ENCODE measurements around the gene ZNF174.

DNA sequence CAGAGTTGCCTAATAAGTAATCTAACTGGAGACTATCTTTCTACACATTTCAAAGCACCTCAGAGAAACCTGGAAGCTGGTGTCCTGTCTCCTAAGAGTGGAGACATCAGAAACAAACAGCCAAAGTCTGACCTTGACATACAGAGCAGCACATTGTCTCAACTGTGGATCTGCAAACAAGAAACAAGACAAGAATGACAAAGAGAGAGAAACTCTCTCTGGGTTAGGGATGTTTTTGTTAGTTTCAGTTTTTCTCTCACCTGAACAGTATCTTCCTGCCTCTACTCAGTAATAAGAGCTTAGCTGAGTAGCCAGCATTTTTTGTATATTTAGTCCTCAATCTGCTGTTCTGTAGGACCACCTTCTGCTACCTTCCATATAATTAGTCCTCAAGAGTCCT is 33.4 kb downstream of the ZNF174 start:
- TF ChIP-seq POLR2AphosphoS5 (IDR thresholded peaks at IDR 0.05; ENCODE audit: borderline replicate concordance, low read depth, low read length): no peak
- no peak for TF ChIP-seq EZH2 (IDR thresholded peaks at IDR 0.05)
- TF ChIP-seq FOXP2 (optimal IDR thresholded peaks at IDR 0.05; ENCODE audit: control extremely low read depth, extremely low read length, insufficient read depth): no peak
